Astrocyte of the cerebellum (primary cell): Measurements from ENCODE around the gene RHBDL2.

ENCODE experiments used
- DNase-seq: peaks from one replicate; pipeline ENCODE4 v3.0.0-alpha.2; 2011; ENCODE audit warnings: low read depth
- H3K4me3 ChIP-seq: 2 replicates; pipeline ENCODE4 v1.5.1; 2011; ENCODE audit warnings: mild to moderate bottlenecking, low read depth, low read length, moderate library complexity
- CTCF ChIP-seq: IDR thresholded peaks from 2 replicates; pipeline ENCODE4 v1.5.1; 2012; ENCODE audit warnings: low read length, low read depth, moderate library complexity, mild to moderate bottlenecking; ENCODE audit errors: missing control alignments
- in situ Hi-C: cut with HindIII; loops from 2 replicates; pipeline ENCODE4 v1.10.0; 2017; ENCODE audit warnings: low sequenced_read_pairs

RHBDL2 gene

GRCh38 chr1:38950553-38950952 is 8.9 kb upstream of the RHBDL2 start:
- no peak for TF ChIP-seq CTCF
- no peak for DNase-seq
- in situ Hi-C loops, result no loop called here
- no peak overlapping the region for H3K4me3 ChIP-seq

GRCh38 chr1:38944547-38944946 is 2.9 kb upstream of the RHBDL2 start:
- no peak for TF ChIP-seq CTCF
- no peak for DNase-seq
- in situ Hi-C loops, result no loop called here
- H3K4me3 ChIP-seq, result no peak overlapping the region

GRCh38 chr1:38942664-38943428 is 1.2 kb upstream of the RHBDL2 start:
- no peak overlapping the region for H3K4me3 ChIP-seq
- TF ChIP-seq CTCF, result no peak
- no peak for DNase-seq
- in situ Hi-C loops, result no loop called here

GRCh38 chr1:38941093-38941492 is 537 bp downstream of the RHBDL2 start:
- peak overlapping the region; percentile 41 for H3K4me3 ChIP-seq
- no peak for TF ChIP-seq CTCF
- in situ Hi-C loops, result no loop called here
- no peak for DNase-seq

GRCh38 chr1:38940339-38941047 is 1.1 kb downstream of the RHBDL2 start:
- no peak overlapping the region for H3K4me3 ChIP-seq
- DNase-seq, result no peak
- no peak for TF ChIP-seq CTCF
- in situ Hi-C loops, result no loop called here

- in situ Hi-C loops, result no loop called here
- no peak for DNase-seq
- no peak overlapping the region for H3K4me3 ChIP-seq
- TF ChIP-seq CTCF, result no peak
These were observed 2.8 kb downstream of the RHBDL2 start for GRCh38 chr1:38938722-38939260.
